Lung (tissue), 12 donors: ENCODE data around the gene BAZ2A. TPM values are rescaled to one million over a fixed set of nuclear protein-coding genes. Genes with fewer than 3 reads are reported as not detected.

ENCODE experiments used
- ATAC-seq: fragments of 200-7000 bp; cut with Tn5 transposase; one replicate; pipeline ENCODE4 v1.9.1; 2020; ENCODE audit warnings: moderate number of reproducible peaks; ENCODE audit not compliant: insufficient read depth, low FRiP score
- DNase-seq, 3 donors: peaks; one replicate each; pipeline ENCODE4 v3.0.0-alpha.2; 2013 to 2017
- H3K27ac ChIP-seq, 2 donors: one replicate each; pipeline ENCODE4 v1.5.1; 2013; ENCODE audit warnings: mild to moderate bottlenecking in 2 of 2, moderate library complexity in 2 of 2, control low read depth in 1 of 2, inconsistent platforms in 1 of 2, low read depth in 1 of 2, low read length in 1 of 2
- H3K27me3 ChIP-seq, 3 donors: one replicate each; pipeline ENCODE4 v1.5.1; 2013; ENCODE audit warnings: low read length in 2 of 3; ENCODE audit not compliant: control insufficient read depth in 3 of 3, insufficient read depth in 3 of 3
- H3K36me3 ChIP-seq, 4 donors: one replicate each; pipeline ENCODE4 v1.5.1; 2013; ENCODE audit warnings: low read length in 4 of 4, mild to moderate bottlenecking in 1 of 4, moderate library complexity in 1 of 4; ENCODE audit not compliant: control insufficient read depth in 4 of 4, insufficient read depth in 4 of 4
- H3K4me1 ChIP-seq, 5 donors: one replicate each; pipeline ENCODE4 v1.5.1; 2013; ENCODE audit warnings: low read length in 5 of 5, mild to moderate bottlenecking in 2 of 5, moderate library complexity in 1 of 5; ENCODE audit not compliant: control insufficient read depth in 5 of 5, insufficient read depth in 5 of 5
- H3K4me3 ChIP-seq: one replicate; pipeline ENCODE4 v1.5.1; 2013; ENCODE audit warnings: mild to moderate bottlenecking, control low read depth, moderate library complexity
- H3K9ac ChIP-seq, 2 donors: one replicate each; pipeline ENCODE4 v1.5.1; 2013; ENCODE audit warnings: low read length in 2 of 2, control low read depth in 1 of 2; ENCODE audit not compliant: insufficient read depth in 1 of 2
- H3K9me3 ChIP-seq, 4 donors: one replicate each; pipeline ENCODE4 v1.5.1; 2013; ENCODE audit warnings: low read length in 3 of 4, mild to moderate bottlenecking in 1 of 4, moderate library complexity in 1 of 4; ENCODE audit not compliant: control insufficient read depth in 4 of 4, insufficient read depth in 3 of 4
- CTCF ChIP-seq: IDR thresholded peaks from 2 replicates; pipeline ENCODE4 v1.5.1; 2012; ENCODE audit warnings: mild to moderate bottlenecking; ENCODE audit errors: control extremely low read depth, extremely low read depth
- WGBS, 2 donors: extraction: QIAGEN DNeasy Blood & Tissue Kit; methylation state at CpG; one replicate each; pipeline ENCODE4 v1.1.7; 2013; 5-methylcytosine and 5-hydroxymethylcytosine counted together
- polyA plus RNA-seq, 2 donors: library from polyadenylated mRNA; stranded (reverse); fragments of 200-250 nt; gene quantifications; one replicate each; pipeline ENCODE4 v1.2.1, GENCODE V29; 2013
- total RNA-seq, 2 donors: library from RNA; depleted of rRNA in 1 of 2; stranded (reverse); fragments of >200 nt in 1 of 2; gene quantifications; one replicate each; pipeline ENCODE4 v1.2.1, GENCODE V29; 2014 to 2021
- donor health status: control.
- donor health status: control.
- donor health status: Bipolar disorder and iron deficiency.
- donor health status: healthy.
- donor health status: DM: yes; HTN: yes; CAD: no.

The BAZ2A gene
- total and polyA plus RNA-seq, 4 donors = 31.3 to 92.0 (median 60.5) TPM

DNA sequence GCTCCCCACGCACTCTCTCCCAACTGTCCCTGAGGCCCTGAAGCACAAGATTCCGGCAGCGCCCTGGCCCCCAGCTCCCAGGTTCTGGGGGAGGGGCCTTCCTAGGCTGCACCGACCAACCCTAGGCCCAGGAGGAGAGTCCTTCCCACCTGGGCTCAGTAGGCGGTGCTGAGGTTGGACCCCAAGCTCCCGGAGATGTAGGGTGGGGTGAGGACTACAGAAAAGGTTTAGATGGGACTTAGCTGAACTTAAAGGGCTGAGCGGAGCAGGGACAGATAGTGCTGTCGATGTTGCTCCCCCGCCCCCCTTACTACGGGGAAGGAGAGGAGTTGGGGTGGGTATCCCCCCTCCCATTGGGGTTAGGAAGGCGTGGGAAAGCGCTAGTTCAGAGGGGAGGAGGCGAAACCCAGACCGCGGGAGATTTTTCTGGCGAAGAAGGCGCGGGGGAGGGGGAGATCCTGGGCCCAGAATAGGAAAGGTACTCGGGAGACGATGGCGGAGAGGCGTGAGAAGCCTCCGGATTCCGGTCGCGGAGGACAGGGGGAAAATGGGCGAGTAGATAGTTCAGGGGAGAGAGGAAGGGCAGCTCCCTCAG, 4.2 kb upstream of the BAZ2A start:
- no peaks in the 10 kb centered on the region for H3K9me3 ChIP-seq
- peaks cover 15 to 59% (median 21%) of the 10 kb centered on the region in 5 donors for H3K4me1 ChIP-seq
- WGBS, 2 donors = 2% methylated on average over 27 of the region's 27 CpGs
- H3K36me3 ChIP-seq = peaks cover 14 to 15% (median 15%) of the 10 kb centered on the region in 4 donors
- DNase-seq (peak; percentile 44 to 71 (median 45)), ATAC-seq (no peak)
- H3K27me3 ChIP-seq = no peaks in the 10 kb centered on the region
- TF ChIP-seq CTCF = no peak
- H3K9ac ChIP-seq = peak overlapping the region in 1 of 2 donors; percentile 68
- peak overlapping the region; percentile 77 to 95 for H3K27ac ChIP-seq
- H3K4me3 ChIP-seq = peak overlapping the region; percentile 74

GRCh38 chr12:56633468-56634241, 3.5 kb upstream of the BAZ2A start:
- Histone ChIP-seq H3K9me3 (no peaks in the 10 kb centered on the region), H3K4me1 (peaks cover 15 to 60% (median 21%) of the 10 kb centered on the region in 5 donors), H3K9ac (peak overlapping the region in 1 of 2 donors; percentile 68), H3K36me3 (peaks cover 9 to 10% (median 9%) of the 10 kb centered on the region in 4 donors), H3K27ac (peak overlapping the region; percentile 77 to 95), H3K4me3 (peak overlapping the region; percentile 74), H3K27me3 (no peaks in the 10 kb centered on the region)
- no peak for TF ChIP-seq CTCF
- 51 to 71% methylated on average over 12 of the region's 12 CpGs for WGBS, 2 donors
- ATAC-seq = no peak
- DNase-seq = no peak

DNA sequence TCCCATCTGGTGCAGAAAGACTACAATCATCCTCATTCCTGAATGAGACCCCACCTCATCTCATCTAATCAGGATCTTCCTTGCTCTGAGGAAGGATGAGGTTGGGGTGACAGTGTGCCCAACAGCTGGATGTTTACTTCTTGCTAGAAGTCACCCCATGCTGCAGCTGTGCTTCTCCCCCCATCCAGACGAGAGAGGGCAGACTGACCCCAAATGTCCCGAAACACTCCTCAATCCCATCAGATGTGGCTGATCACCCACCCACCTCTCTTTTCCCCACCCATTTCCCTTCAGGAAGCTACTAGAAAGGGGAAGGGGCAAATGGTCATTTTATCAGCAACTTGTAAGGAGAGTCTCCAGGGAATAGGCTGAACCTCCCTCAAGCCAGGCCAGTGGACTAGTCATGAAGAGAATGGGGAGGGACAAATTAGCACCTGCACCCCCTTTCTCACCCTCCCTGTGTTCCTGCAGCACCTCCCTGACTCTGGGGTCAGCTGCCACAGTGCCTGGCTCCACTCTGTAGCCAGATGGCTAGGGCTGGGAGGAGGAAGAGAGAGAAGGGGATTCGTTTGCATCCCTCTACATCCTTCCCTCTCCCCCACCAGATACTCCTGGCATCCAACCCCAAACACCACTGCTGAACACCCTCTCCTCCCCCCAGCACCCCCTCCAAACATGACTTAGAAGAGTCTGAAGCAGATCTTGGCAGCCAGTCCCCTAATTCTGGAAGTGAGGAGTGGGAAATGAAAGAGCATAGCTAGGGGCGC, 2.8 kb upstream of the BAZ2A start:
- ATAC-seq (no peak), DNase-seq (peak in 2 of 3 donors; percentile 13 to 28)
- peaks cover 15 to 68% (median 21%) of the 10 kb centered on the region in 5 donors for H3K4me1 ChIP-seq
- no peaks in the 10 kb centered on the region for H3K9me3 ChIP-seq
- peak overlapping the region in 1 of 2 donors; percentile 51 for H3K9ac ChIP-seq
- H3K27ac ChIP-seq = peak overlapping the region in 1 of 2 donors; percentile 62
- 34 to 45% methylated on average over 4 of the region's 4 CpGs for WGBS, 2 donors
- TF ChIP-seq CTCF = no peak
- peaks cover 1 to 3% (median 3%) of the 10 kb centered on the region in 4 donors for H3K36me3 ChIP-seq
- no peak overlapping the region for H3K4me3 ChIP-seq
- H3K27me3 ChIP-seq = no peaks in the 10 kb centered on the region
